B cell (primary cell): Measurements from ENCODE around the gene HSP90AB1. TPM values are rescaled to one million over a fixed set of nuclear protein-coding genes. Genes with fewer than 3 reads are reported as not detected.

ENCODE experiments used
- ATAC-seq: fragments of 200-7000 bp; cut with Tn5 transposase; one replicate; pipeline ENCODE4 v1.10.0; 2021; ENCODE audit warnings: low read depth, mild to moderate bottlenecking, moderate number of reproducible peaks, moderate library complexity
- CTCF ChIA-PET: fragments of 350-600 bp; sonication (Branson Sonifier 250); formaldehyde crosslinking; loops from one replicate; lab custom pipeline; 2021; ENCODE audit warnings: antibody characterized with exemption, inconsistent platforms; lab: Charles Lee
- POLR2A ChIA-PET: fragments of 350-600 bp; sonication (Branson Sonifier 250); formaldehyde crosslinking; loops from one replicate; lab custom pipeline; 2021; ENCODE audit warnings: antibody characterized with exemption; lab: Charles Lee
- DNase-seq: peaks from one replicate; pipeline ENCODE4 v3.0.0; 2013
- H2AFZ ChIP-seq: 2 replicates; pipeline ENCODE4 v1.6.1; 2012; ENCODE audit warnings: mild to moderate bottlenecking, low read depth, low read length; ENCODE audit not compliant: insufficient read depth, poor library complexity, severe bottlenecking
- H3K27ac ChIP-seq, 2 donors: 1 replicate in 1 of 2; 2 replicates in 1 of 2; pipeline ENCODE4 v1.5.1; 2012 to 2013; ENCODE audit warnings: low read length in 2 of 2, mild to moderate bottlenecking in 2 of 2, moderate library complexity in 1 of 2
- H3K27me3 ChIP-seq, 4 experiments: fragments of 200-600 bp in 1 of 4; sonication (generic) in 1 of 4; replicated peaks in 1 of 4; 1 replicate in 2 of 4; 2 replicates in 2 of 4; pipeline versions ENCODE4 v1.6.1 to v1.7.0; 2013 to 2016; ENCODE audit warnings: low read length in 3 of 4, mild to moderate bottlenecking in 2 of 4, mixed read lengths in 1 of 4, moderate library complexity in 1 of 4; ENCODE audit not compliant: insufficient read depth in 4 of 4, control insufficient read depth in 3 of 4; ENCODE audit errors: control extremely low read depth in 1 of 4
- H3K36me3 ChIP-seq, 2 experiments: replicated peaks in 1 of 2; 1 replicate in 1 of 2; 2 replicates in 1 of 2; pipeline versions ENCODE4 v1.6.1 to v1.7.1; 2013; ENCODE audit warnings: low read length in 1 of 2; ENCODE audit not compliant: insufficient read depth in 2 of 2, control insufficient read depth in 1 of 2; ENCODE audit errors: control extremely low read depth in 1 of 2, extremely low read depth in 1 of 2
- H3K4me1 ChIP-seq, 2 donors: fragments of 200-600 bp in 1 of 2; sonication (generic) in 1 of 2; 1 replicate in 1 of 2; 2 replicates in 1 of 2; pipeline versions ENCODE4 v1.5.1 to v1.6.1; 2013 to 2017; ENCODE audit warnings: low read length in 2 of 2; ENCODE audit not compliant: control insufficient read depth in 2 of 2, insufficient read depth in 2 of 2
- H3K4me2 ChIP-seq: replicated peaks from 2 replicates; pipeline ENCODE3; 2012; ENCODE audit warnings: mild to moderate bottlenecking, low read depth, low read length; ENCODE audit not compliant: poor library complexity, severe bottlenecking
- H3K4me3 ChIP-seq, 5 experiments: fragments of 200-600 bp in 1 of 5; sonication (generic) in 1 of 5; 1 replicate in 3 of 5; 2 replicates in 2 of 5; pipeline versions ENCODE4 v1.5.1 to v1.7.0; 2011 to 2016; ENCODE audit warnings: low read length in 4 of 5, mild to moderate bottlenecking in 4 of 5, low read depth in 2 of 5, control low read depth in 1 of 5, moderate library complexity in 1 of 5; ENCODE audit not compliant: insufficient read depth in 1 of 5; ENCODE audit errors: control extremely low read depth in 1 of 5, extremely low read depth in 1 of 5
- H3K79me2 ChIP-seq: fragments of 200-600 bp; sonication (generic); one replicate; pipeline ENCODE4 v1.6.0; 2016; ENCODE audit warnings: low read length; ENCODE audit not compliant: control insufficient read depth, insufficient read depth
- H3K9ac ChIP-seq: fragments of 200-600 bp; sonication (generic); 2 replicates; pipeline ENCODE4 v1.6.1; 2017; ENCODE audit warnings: mild to moderate bottlenecking, low read length, moderate library complexity
- H3K9me3 ChIP-seq, 3 donors: one replicate each; pipeline versions ENCODE4 v1.6.1 to v1.7.1; 2013; ENCODE audit warnings: low read length in 2 of 3; ENCODE audit not compliant: control insufficient read depth in 2 of 3, insufficient read depth in 1 of 3; ENCODE audit errors: control extremely low read depth in 1 of 3
- H4K20me1 ChIP-seq: 2 replicates; pipeline ENCODE4 v1.6.0; 2012; ENCODE audit warnings: mild to moderate bottlenecking, low read length; ENCODE audit not compliant: insufficient read depth, control insufficient read depth, poor library complexity, severe bottlenecking
- H3K27ac Mint-ChIP-seq: one replicate; pipeline ENCODE4 v1.8.0; 2021; ENCODE audit warnings: mixed read lengths
- H3K27me3 Mint-ChIP-seq: one replicate; pipeline ENCODE4 v1.8.0; 2021; ENCODE audit warnings: mixed read lengths
- H3K4me1 Mint-ChIP-seq: one replicate; pipeline ENCODE4 v1.8.0; 2021; ENCODE audit warnings: mixed read lengths
- H3K4me3 Mint-ChIP-seq: one replicate; pipeline ENCODE4 v1.8.0; 2021; ENCODE audit warnings: mixed read lengths
- H3K9me3 Mint-ChIP-seq: one replicate; pipeline ENCODE4 v1.8.0; 2022; ENCODE audit warnings: mixed read lengths; ENCODE audit not compliant: insufficient read depth
- CTCF ChIP-seq: fragments of 200-600 bp; IDR thresholded peaks from one replicate; pipeline ENCODE4 v1.8.0; 2022; ENCODE audit warnings: antibody characterized with exemption, mild to moderate bottlenecking
- EZH2 ChIP-seq: IDR thresholded peaks from 2 replicates; pipeline ENCODE4 v1.6.1; 2012; ENCODE audit warnings: borderline replicate concordance, low read depth, mild to moderate bottlenecking, moderate library complexity, low read length; ENCODE audit not compliant: insufficient read depth, poor library complexity, severe bottlenecking
- WGBS: methylation state at CpG from one replicate; pipeline ENCODE4 v1.1.5; 2013; ENCODE audit warnings: missing lambda C conversion rate; ENCODE audit not compliant: insufficient coverage; 5-methylcytosine and 5-hydroxymethylcytosine counted together
- intact Hi-C: fragments of 100-400 bp; cut with micrococcal nuclease; formaldehyde crosslinking; loops from one replicate; pipeline ENCODE4 v1.10.0; 2022
- polyA plus RNA-seq: library from polyadenylated mRNA; depleted of rRNA; stranded (reverse); fragments of >200 nt; gene quantifications from 2 replicates; pipeline ENCODE4 v1.2.3, GENCODE V29; 2012
- total RNA-seq, 2 donors: library from RNA; stranded (reverse); fragments of 120-200 nt in 1 of 2; gene quantifications; 1 replicate in 1 of 2; 2 replicates in 1 of 2; pipeline versions ENCODE4 v1.2.3 to v1.2.4, GENCODE V29; 2013 to 2022

The HSP90AB1 gene
- total and polyA plus RNA-seq, 2 donors (not counting 1 experiment from before 2014, with no cell fraction given), result 395 to 645 TPM

- ChIA-PET CTCF (interaction anchor here (1.0 kb wide), 1 partner anchor 11 kb away, joined by 3 read pairs; no protein-coding TSS in a partner anchor), POLR2A (no interaction called here)
- Histone ChIP-seq H3K4me3 (no peak overlapping the region), H3K79me2 (no peaks in the 10 kb centered on the region), H3K9ac (no peak overlapping the region), H3K27me3 (peaks cover 0 to 5% (median 0%) of the 10 kb centered on the region in 4 experiments), H3K36me3 (no peaks in the 10 kb centered on the region), H2AFZ (no peak overlapping the region), H4K20me1 (no peaks in the 10 kb centered on the region), H3K4me2 (no peak overlapping the region), H3K4me1 (no peaks in the 10 kb centered on the region), H3K27ac (no peak overlapping the region), H3K9me3 (no peaks in the 10 kb centered on the region)
- Mint-ChIP-seq H3K4me3 (no peak overlapping the region), H3K27ac (no peak overlapping the region), H3K27me3 (peaks cover 10% of the 10 kb centered on the region), H3K9me3 (no peaks in the 10 kb centered on the region), H3K4me1 (no peaks in the 10 kb centered on the region)
- no peak for DNase-seq
- ATAC-seq, result no peak
- WGBS, result 90% methylated on average over 6 of the region's 6 CpGs
- TF ChIP-seq EZH2, result no peak
- TF ChIP-seq CTCF, result no peak
- intact Hi-C loops, result no loop called here
Measured at GRCh38 chr6:44207966-44208365, 38.9 kb upstream of the HSP90AB1 start.

- Histone ChIP-seq H3K9ac (no peak overlapping the region), H3K79me2 (no peaks in the 10 kb centered on the region), H3K36me3 (no peaks in the 10 kb centered on the region), H3K4me3 (no peak overlapping the region), H2AFZ (no peak overlapping the region), H3K4me1 (no peaks in the 10 kb centered on the region), H3K27me3 (peaks cover 0 to 5% (median 0%) of the 10 kb centered on the region in 4 experiments), H3K27ac (no peak overlapping the region), H3K4me2 (no peak overlapping the region), H3K9me3 (no peaks in the 10 kb centered on the region), H4K20me1 (no peaks in the 10 kb centered on the region)
- TF ChIP-seq EZH2, result no peak
- no peak for TF ChIP-seq CTCF
- Mint-ChIP-seq H3K4me3 (no peak overlapping the region), H3K9me3 (no peaks in the 10 kb centered on the region), H3K4me1 (no peaks in the 10 kb centered on the region), H3K27me3 (peaks cover 5% of the 10 kb centered on the region), H3K27ac (no peak overlapping the region)
- no peak for ATAC-seq
- ChIA-PET POLR2A (interaction anchor here (0.7 kb wide), 1 partner anchor 36 kb away, joined by 6 read pairs; no protein-coding TSS in a partner anchor), CTCF (no interaction called here)
- WGBS, result 100% methylated on average over 1 of the region's 3 CpGs
- no peak for DNase-seq
- intact Hi-C loops, result no loop called here
Measured at GRCh38 chr6:44211284-44211683, 35.6 kb upstream of the HSP90AB1 start.
